K562 (cell line): ENCODE results near the gene BEST4. TPM values are rescaled to one million over a fixed set of nuclear protein-coding genes. Genes with fewer than 3 reads are reported as not detected.

ENCODE experiments used
- CBFA2T3 ChIP-seq: fragments of 450-650 bp; IDR thresholded peaks from 2 replicates; pipeline ENCODE4 v1.6.1; 2017
- EWSR1 ChIP-seq: fragments of 450-650 bp; IDR thresholded peaks from 2 replicates; pipeline ENCODE4 v1.6.1; 2018; ENCODE audit warnings: borderline replicate concordance, mild to moderate bottlenecking, low read depth, moderate library complexity; ENCODE audit not compliant: partially characterized antibody
- MNT ChIP-seq, 2 experiments: fragments of 450-650 bp; conservative IDR thresholded peaks; 2 replicates each; pipeline ENCODE4 v1.6.1; 2017; ENCODE audit warnings: mild to moderate bottlenecking in 2 of 2, moderate library complexity in 2 of 2
- THRB ChIP-seq: fragments of 450-650 bp; formaldehyde crosslinking; conservative IDR thresholded peaks from 2 replicates; pipeline ENCODE4 v1.4.0; 2022; ENCODE audit warnings: mild to moderate bottlenecking, missing genetic modification characterization
- ZBED1 ChIP-seq: IDR thresholded peaks from 2 replicates; pipeline ENCODE4 v1.6.1; 2014
- ZNF311 ChIP-seq: fragments of 250-450 bp; sonication (Bioruptor Pico); IDR thresholded peaks from 2 replicates; pipeline ENCODE4 v1.4.0; 2020; ENCODE audit warnings: mild to moderate bottlenecking, moderate library complexity
- polyA plus RNA-seq, 8 experiments: library from polyadenylated mRNA; depleted of rRNA in 4 of 8; stranded (reverse) in 5 of 8; unstranded in 3 of 8; fragments of >200 nt; fragmentation: Nextera tagmentation in 2 of 8; fragmentation: Illumina TruSeq in 1 of 8; extraction: Ambion mirVana in 2 of 8; extraction: Trizol in 1 of 8; gene quantifications; 2 replicates each; pipeline versions ENCODE4 v1.2.1 to v1.2.3, GENCODE V29; 2011 to 2014; ENCODE audit warnings: inconsistent platforms in 1 of 8, missing spikeins in 1 of 8
- total RNA-seq, 7 experiments: library from RNA; depleted of rRNA in 6 of 7; stranded (reverse); fragments of >200 nt in 6 of 7; fragmentation: Illumina TruSeq in 2 of 7; extraction: Trizol in 2 of 7; gene quantifications; 2 replicates each; pipeline versions ENCODE4 v1.2.1 to v1.2.3, GENCODE V29; 2011 to 2021; ENCODE audit warnings: low replicate concordance in 1 of 7
- TF ChIP-seq, protein P1 (sequence below): sonication (generic); formaldehyde crosslinking; IDR thresholded peaks from 2 replicates; pipeline ENCODE4 v1.8.1; 2023; ENCODE audit warnings: missing genetic modification reagents, mild to moderate bottlenecking, borderline replicate concordance

BEST4 gene
- total and polyA plus RNA-seq, 9 of the 15 experiments (the other 6 are each of a cell fraction or from before 2014, with no cell fraction given) = 0.07 to 0.11 TPM; not detected in 7

DNA sequence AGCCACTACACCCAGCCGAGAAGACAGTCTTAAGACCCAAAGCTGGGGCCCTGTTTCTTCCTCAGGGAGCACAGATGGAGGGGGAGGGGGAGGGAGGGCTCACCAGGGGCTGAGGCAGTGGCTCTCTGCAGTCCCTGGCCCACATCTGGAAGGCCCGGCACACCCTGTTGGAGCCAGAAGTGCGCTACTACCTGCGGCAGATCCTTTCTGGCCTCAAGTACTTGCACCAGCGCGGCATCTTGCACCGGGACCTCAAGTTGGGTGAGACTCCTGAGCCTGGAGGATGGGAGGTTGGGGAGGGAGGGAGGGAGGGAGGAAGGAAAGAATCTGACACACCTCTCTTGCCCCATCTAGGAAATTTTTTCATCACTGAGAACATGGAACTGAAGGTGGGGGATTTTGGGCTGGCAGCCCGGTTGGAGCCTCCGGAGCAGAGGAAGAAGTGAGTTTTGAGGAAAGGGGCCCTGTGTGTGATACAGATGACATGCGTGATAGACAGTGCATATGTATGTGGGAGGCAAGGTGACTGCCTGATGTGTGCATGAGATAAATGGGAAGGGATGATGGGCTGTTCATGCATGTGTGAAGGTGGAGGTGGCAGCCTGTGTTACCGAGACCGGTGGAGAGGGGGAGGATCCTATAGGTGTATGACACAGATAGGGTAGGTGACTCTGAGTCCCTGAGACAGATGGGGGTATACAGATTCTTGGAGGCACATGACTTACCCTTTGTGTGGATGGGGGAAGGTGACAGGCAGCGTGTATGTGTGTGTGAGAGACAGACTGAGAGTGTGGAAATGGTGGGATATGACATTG, 13.7 kb upstream of the BEST4 start (continued):
- TF ChIP-seq CBFA2T3 = peak; percentile 82
- no peak for TF ChIP-seq ZBED1
- TF ChIP-seq THRB (CRISPR knock-in tag) = peak; percentile 61; the same call in 1 of the 2 replicates
- no peak for TF ChIP-seq EWSR1
- TF ChIP-seq, protein P1, sequence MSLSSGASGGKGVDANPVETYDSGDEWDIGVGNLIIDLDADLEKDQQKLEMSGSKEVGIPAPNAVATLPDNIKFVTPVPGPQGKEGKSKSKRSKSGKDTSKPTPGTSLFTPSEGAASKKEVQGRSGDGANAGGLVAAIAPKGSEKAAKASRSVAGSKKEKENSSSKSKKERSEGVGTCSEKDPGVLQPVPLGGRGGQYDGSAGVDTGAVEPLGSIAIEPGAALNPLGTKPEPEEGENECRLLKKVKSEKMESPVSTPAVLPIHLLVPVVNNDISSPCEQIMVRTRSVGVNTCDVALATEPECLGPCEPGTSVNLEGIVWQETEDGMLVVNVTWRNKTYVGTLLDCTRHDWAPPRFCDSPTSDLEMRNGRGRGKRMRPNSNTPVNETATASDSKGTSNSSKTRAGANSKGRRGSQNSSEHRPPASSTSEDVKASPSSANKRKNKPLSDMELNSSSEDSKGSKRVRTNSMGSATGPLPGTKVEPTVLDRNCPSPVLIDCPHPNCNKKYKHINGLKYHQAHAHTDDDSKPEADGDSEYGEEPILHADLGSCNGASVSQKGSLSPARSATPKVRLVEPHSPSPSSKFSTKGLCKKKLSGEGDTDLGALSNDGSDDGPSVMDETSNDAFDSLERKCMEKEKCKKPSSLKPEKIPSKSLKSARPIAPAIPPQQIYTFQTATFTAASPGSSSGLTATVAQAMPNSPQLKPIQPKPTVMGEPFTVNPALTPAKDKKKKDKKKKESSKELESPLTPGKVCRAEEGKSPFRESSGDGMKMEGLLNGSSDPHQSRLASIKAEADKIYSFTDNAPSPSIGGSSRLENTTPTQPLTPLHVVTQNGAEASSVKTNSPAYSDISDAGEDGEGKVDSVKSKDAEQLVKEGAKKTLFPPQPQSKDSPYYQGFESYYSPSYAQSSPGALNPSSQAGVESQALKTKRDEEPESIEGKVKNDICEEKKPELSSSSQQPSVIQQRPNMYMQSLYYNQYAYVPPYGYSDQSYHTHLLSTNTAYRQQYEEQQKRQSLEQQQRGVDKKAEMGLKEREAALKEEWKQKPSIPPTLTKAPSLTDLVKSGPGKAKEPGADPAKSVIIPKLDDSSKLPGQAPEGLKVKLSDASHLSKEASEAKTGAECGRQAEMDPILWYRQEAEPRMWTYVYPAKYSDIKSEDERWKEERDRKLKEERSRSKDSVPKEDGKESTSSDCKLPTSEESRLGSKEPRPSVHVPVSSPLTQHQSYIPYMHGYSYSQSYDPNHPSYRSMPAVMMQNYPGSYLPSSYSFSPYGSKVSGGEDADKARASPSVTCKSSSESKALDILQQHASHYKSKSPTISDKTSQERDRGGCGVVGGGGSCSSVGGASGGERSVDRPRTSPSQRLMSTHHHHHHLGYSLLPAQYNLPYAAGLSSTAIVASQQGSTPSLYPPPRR (CRISPR knock-in tag) = no peak
- 0 out of 4 replicates have a peak, but pooled peaks have one; percentile 16 to 49 for TF ChIP-seq MNT (conservative IDR thresholded peaks at IDR 0.05)
- TF ChIP-seq ZNF311 (CRISPR knock-in tag) = no peak
- TF ChIP-seq, all 486 proteins: peak for 45
